ENCODE data around the gene PPBP.
A peak's percentile ranks its signal among the peaks of the same experiment; 100 is the strongest.
"Not testable (repeated sequence)": the region's sequence is repeated elsewhere in the genome, so short reads cannot be mapped to it uniquely, and the experiment has no call there.

Gene PPBP

DNA sequence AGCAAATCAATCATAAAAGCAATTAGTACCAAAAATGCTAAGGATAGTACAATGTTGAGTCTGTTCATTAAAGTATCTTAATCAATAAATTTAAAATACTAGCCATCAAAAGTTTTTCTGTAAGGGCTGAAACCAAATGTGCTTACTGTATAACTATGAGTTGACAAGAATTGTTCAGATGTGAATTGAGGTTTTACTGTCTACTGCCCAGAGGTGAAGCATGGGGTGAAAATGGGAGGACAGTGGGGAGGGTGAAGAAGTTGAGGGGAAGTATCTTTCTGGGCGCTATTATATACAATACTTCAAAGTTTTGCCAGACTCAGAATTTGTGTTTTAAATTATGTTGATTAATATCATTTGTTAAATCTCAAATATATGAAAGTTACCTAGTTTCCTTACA, 4.1 kb upstream of the PPBP start:
- Histone ChIP-seq H3K27ac (ENCODE audit: low read depth, low read length) (no peak overlapping the region), H3K9ac (ENCODE audit: low read depth, low read length) (no peak overlapping the region), H3K27me3 (ENCODE audit: control insufficient read depth, insufficient read depth, low read length) (no peaks in the 10 kb centered on the region; the same call in 1 of the 2 replicates), H3K4me1 (ENCODE audit: control insufficient read depth, insufficient read depth, low read length) (peaks cover 20% of the 10 kb centered on the region), H3K4me3 (ENCODE audit: low read depth, low read length) (no peak overlapping the region), H3K36me3 (ENCODE audit: control insufficient read depth, insufficient read depth, low read length) (no peaks in the 10 kb centered on the region), H3K9me3 (ENCODE audit: control insufficient read depth, insufficient read depth, low read length) (no peaks in the 10 kb centered on the region)

- Histone ChIP-seq H3K4me3 (ENCODE audit: low read depth, low read length) (no peak overlapping the region), H3K9me3 (ENCODE audit: control insufficient read depth, insufficient read depth, low read length) (no peaks in the 10 kb centered on the region), H3K9ac (ENCODE audit: low read depth, low read length) (no peak overlapping the region), H3K36me3 (ENCODE audit: control insufficient read depth, insufficient read depth, low read length) (no peaks in the 10 kb centered on the region), H3K27ac (ENCODE audit: low read depth, low read length) (no peak overlapping the region), H3K4me1 (ENCODE audit: control insufficient read depth, insufficient read depth, low read length) (peaks cover 18% of the 10 kb centered on the region), H3K27me3 (ENCODE audit: control insufficient read depth, insufficient read depth, low read length) (no peaks in the 10 kb centered on the region)
These were observed 3.7 kb upstream of the PPBP start for GRCh38 chr4:73991742-73992000.

- H3K27me3 ChIP-seq (ENCODE audit: control insufficient read depth, insufficient read depth, low read length) = no peaks in the 10 kb centered on the region
- H3K4me1 ChIP-seq (ENCODE audit: control insufficient read depth, insufficient read depth, low read length) = peaks cover 18% of the 10 kb centered on the region
- no peaks in the 10 kb centered on the region for H3K36me3 ChIP-seq (ENCODE audit: control insufficient read depth, insufficient read depth, low read length)
- H3K4me3 ChIP-seq (ENCODE audit: low read depth, low read length) = no peak overlapping the region
- no peaks in the 10 kb centered on the region for H3K9me3 ChIP-seq (ENCODE audit: control insufficient read depth, insufficient read depth, low read length)
- H3K27ac ChIP-seq (ENCODE audit: low read depth, low read length) = no peak overlapping the region
- H3K9ac ChIP-seq (ENCODE audit: low read depth, low read length) = no peak overlapping the region
These were observed 3.2 kb upstream of the PPBP start for GRCh38 chr4:73990988-73991741.

DNA sequence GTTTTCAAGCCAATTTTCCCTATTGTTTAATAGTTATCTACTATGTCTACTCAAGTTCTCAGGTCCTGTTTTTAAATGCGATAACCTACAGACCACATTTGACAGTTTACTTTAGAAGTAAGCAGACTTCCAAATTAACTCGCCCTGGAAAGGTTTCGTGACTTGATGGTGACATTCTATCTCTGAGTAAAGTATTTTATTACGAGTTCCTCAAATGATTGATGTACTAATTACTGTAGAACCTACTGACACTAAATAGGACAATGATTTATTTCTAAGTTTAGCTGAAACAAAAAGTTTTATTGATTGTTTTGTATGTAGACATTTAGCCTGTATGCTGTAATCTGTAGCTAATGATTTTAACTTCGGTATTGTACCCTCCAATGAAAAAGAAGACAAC, 1.9 kb upstream of the PPBP start:
- Histone ChIP-seq H3K9me3 (ENCODE audit: control insufficient read depth, insufficient read depth, low read length) (no peaks in the 10 kb centered on the region), H3K27me3 (ENCODE audit: control insufficient read depth, insufficient read depth, low read length) (no peaks in the 10 kb centered on the region), H3K36me3 (ENCODE audit: control insufficient read depth, insufficient read depth, low read length) (no peaks in the 10 kb centered on the region), H3K4me3 (ENCODE audit: low read depth, low read length) (no peak overlapping the region), H3K9ac (ENCODE audit: low read depth, low read length) (no peak overlapping the region), H3K27ac (ENCODE audit: low read depth, low read length) (no peak overlapping the region), H3K4me1 (ENCODE audit: control insufficient read depth, insufficient read depth, low read length) (peaks cover 23% of the 10 kb centered on the region)

DNA sequence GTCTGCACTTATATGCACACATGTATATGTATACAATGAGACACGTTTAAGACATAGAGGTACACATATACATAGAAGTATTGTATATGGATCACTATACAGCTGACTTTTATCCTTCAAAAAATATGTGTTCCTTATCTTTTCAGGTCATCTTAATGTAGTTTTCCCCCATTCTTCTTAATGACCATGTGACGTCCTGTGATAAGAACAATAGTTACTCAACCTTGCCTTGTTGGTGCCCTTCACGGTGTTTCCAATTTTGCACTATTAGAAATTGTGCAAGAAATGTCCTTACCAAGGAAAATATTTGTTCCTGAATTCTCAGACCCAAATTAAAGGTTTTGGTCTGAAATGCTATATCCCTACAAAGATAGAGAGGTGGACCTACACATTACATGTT, 1.0 kb upstream of the PPBP start:
- Histone ChIP-seq H3K27me3 (ENCODE audit: control insufficient read depth, insufficient read depth, low read length) (no peaks in the 10 kb centered on the region), H3K9me3 (ENCODE audit: control insufficient read depth, insufficient read depth, low read length) (no peaks in the 10 kb centered on the region), H3K4me1 (ENCODE audit: control insufficient read depth, insufficient read depth, low read length) (peaks cover 32% of the 10 kb centered on the region), H3K27ac (ENCODE audit: low read depth, low read length) (no peak overlapping the region), H3K36me3 (ENCODE audit: control insufficient read depth, insufficient read depth, low read length) (no peaks in the 10 kb centered on the region), H3K9ac (ENCODE audit: low read depth, low read length) (no peak overlapping the region), H3K4me3 (ENCODE audit: low read depth, low read length) (no peak overlapping the region)

- Histone ChIP-seq H3K4me3 (ENCODE audit: low read depth, low read length) (peak overlapping the region; percentile 8; the same call in 1 of the 2 replicates), H3K27ac (ENCODE audit: low read depth, low read length) (peak overlapping the region; percentile 92), H3K9me3 (ENCODE audit: control insufficient read depth, insufficient read depth, low read length) (no peaks in the 10 kb centered on the region), H3K4me1 (ENCODE audit: control insufficient read depth, insufficient read depth, low read length) (peaks cover 53% of the 10 kb centered on the region), H3K27me3 (ENCODE audit: control insufficient read depth, insufficient read depth, low read length) (peaks cover 3% of the 10 kb centered on the region; the same call in 1 of the 2 replicates), H3K9ac (ENCODE audit: low read depth, low read length) (peak overlapping the region; percentile 16; the same call in 1 of the 2 replicates), H3K36me3 (ENCODE audit: control insufficient read depth, insufficient read depth, low read length) (no peaks in the 10 kb centered on the region)
These were observed 2.5 kb downstream of the PPBP start for GRCh38 chr4:73985528-73985852.

DNA sequence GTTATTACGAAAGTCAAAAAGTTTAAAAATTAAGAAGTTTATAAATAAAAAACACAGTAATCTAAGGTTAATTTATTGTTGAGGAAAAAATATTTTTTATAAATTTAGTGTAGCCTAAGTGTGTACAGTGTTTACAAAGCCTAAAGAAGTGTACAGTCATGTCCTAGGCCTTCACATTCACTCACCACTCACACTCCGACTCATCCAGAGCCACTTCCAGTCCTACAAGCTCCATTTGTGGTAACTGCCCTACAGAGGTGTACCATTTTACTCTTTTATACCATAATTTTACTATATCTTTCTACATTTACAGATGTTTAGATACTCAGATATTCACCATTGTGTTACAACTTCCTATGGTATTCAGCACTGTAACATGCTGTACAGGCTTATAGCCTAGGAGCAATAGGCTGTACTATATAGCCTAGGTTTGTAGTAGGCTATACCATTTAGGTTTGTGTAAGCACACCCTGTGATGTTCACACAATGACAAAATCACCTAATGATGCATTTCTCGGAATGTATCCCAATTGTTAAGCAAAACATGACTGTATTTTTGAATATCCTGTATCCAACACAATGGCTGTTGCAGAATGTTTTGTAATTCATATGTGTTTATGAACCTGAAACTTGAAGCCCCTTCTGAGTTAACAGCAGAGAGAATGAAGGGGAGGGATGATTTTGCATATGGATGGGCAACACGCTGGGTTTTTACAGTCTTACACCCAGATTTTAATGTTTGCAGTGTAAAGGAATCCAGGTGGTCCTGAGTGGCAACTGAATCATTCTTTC, 3.1 kb downstream of the PPBP start:
- peak overlapping the region; percentile 8; the same call in 1 of the 2 replicates for H3K4me3 ChIP-seq (ENCODE audit: low read depth, low read length)
- H3K4me1 ChIP-seq (ENCODE audit: control insufficient read depth, insufficient read depth, low read length) = peaks cover 47% of the 10 kb centered on the region
- no peak overlapping the region for H3K9ac ChIP-seq (ENCODE audit: low read depth, low read length)
- H3K27ac ChIP-seq (ENCODE audit: low read depth, low read length) = peak overlapping the region; percentile 92
- H3K9me3 ChIP-seq (ENCODE audit: control insufficient read depth, insufficient read depth, low read length) = no peaks in the 10 kb centered on the region
- peaks cover 3% of the 10 kb centered on the region; the same call in 1 of the 2 replicates for H3K27me3 ChIP-seq (ENCODE audit: control insufficient read depth, insufficient read depth, low read length)
- no peaks in the 10 kb centered on the region for H3K36me3 ChIP-seq (ENCODE audit: control insufficient read depth, insufficient read depth, low read length)

- not testable (repeated sequence) for H3K9ac ChIP-seq (ENCODE audit: low read depth, low read length); H3K36me3 ChIP-seq (ENCODE audit: control insufficient read depth, insufficient read depth, low read length); H3K4me3 ChIP-seq (ENCODE audit: low read depth, low read length); H3K9me3 ChIP-seq (ENCODE audit: control insufficient read depth, insufficient read depth, low read length); H3K27me3 ChIP-seq (ENCODE audit: control insufficient read depth, insufficient read depth, low read length); H3K27ac ChIP-seq (ENCODE audit: low read depth, low read length)
- H3K4me1 ChIP-seq (ENCODE audit: control insufficient read depth, insufficient read depth, low read length) = peaks cover 40% of the 10 kb centered on the region
These were observed 6.8 kb downstream of the PPBP start for GRCh38 chr4:73981175-73981574.

DNA sequence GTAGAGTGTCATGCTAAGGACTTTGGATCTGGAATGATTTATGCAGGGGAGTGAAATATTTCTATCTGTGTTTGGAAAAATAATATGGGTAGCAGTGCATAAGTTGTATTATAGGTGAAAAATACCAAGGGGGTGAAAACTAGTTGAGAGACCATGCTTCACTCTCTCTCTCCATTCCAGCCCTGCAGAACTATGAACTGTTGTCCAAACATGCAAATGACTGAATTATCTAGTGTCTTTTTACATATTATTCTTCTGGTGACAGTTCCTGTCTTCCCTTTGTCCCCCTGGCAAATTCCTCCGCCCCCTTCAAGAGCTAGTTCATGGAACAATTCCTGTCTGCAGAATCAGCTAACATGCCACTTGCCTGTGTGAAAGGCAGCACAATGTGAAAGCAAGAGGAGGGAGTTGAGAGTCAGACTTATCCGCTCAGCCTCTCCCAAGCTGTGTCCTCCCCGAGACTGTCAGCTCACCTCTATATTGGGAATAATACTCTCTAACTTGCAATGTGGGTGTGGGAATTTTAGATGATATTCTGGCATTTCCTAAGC, 8.5 kb downstream of the PPBP start:
- no peak overlapping the region for H3K27ac ChIP-seq (ENCODE audit: low read depth, low read length)
- peaks cover 3% of the 10 kb centered on the region; the same call in 1 of the 2 replicates for H3K27me3 ChIP-seq (ENCODE audit: control insufficient read depth, insufficient read depth, low read length)
- no peak overlapping the region for H3K4me3 ChIP-seq (ENCODE audit: low read depth, low read length)
- H3K9me3 ChIP-seq (ENCODE audit: control insufficient read depth, insufficient read depth, low read length) = no peaks in the 10 kb centered on the region
- H3K4me1 ChIP-seq (ENCODE audit: control insufficient read depth, insufficient read depth, low read length) = peaks cover 25% of the 10 kb centered on the region
- no peaks in the 10 kb centered on the region for H3K36me3 ChIP-seq (ENCODE audit: control insufficient read depth, insufficient read depth, low read length)
- no peak overlapping the region for H3K9ac ChIP-seq (ENCODE audit: low read depth, low read length)

DNA sequence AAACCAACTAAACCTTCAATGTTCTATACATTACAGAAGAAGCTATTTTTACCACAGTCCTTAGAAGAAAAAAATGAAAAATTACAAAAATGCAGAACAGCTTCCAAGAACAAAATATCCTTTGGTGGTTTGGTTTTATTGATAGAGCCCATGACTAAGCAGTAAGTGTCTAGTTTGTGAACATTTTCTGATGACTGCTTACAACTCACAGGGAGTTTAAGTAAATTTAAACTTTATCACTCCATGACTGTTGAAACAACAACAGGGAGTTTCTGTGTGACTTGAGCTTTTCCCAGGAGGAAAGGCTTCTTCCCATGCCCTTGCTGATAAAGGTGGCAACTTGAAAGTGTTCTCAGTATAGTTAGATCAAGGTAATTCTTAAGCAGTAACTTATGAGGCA, 9.1 kb downstream of the PPBP start:
- no peak overlapping the region for H3K4me3 ChIP-seq (ENCODE audit: low read depth, low read length)
- peaks cover 20% of the 10 kb centered on the region for H3K4me1 ChIP-seq (ENCODE audit: control insufficient read depth, insufficient read depth, low read length)
- H3K27me3 ChIP-seq (ENCODE audit: control insufficient read depth, insufficient read depth, low read length) = peaks cover 3% of the 10 kb centered on the region; the same call in 1 of the 2 replicates
- H3K27ac ChIP-seq (ENCODE audit: low read depth, low read length) = no peak overlapping the region
- H3K36me3 ChIP-seq (ENCODE audit: control insufficient read depth, insufficient read depth, low read length) = no peaks in the 10 kb centered on the region
- H3K9ac ChIP-seq (ENCODE audit: low read depth, low read length) = no peak overlapping the region
- no peaks in the 10 kb centered on the region for H3K9me3 ChIP-seq (ENCODE audit: control insufficient read depth, insufficient read depth, low read length)

GRCh38 chr4:73976716-73977115, 11.3 kb downstream of the PPBP start:
- no peaks in the 10 kb centered on the region for H3K9me3 ChIP-seq (ENCODE audit: control insufficient read depth, insufficient read depth, low read length)
- H3K27ac ChIP-seq (ENCODE audit: low read depth, low read length) = no peak overlapping the region
- peaks cover 9% of the 10 kb centered on the region; the same call in 1 of the 2 replicates for H3K4me1 ChIP-seq (ENCODE audit: control insufficient read depth, insufficient read depth, low read length)
- H3K36me3 ChIP-seq (ENCODE audit: control insufficient read depth, insufficient read depth, low read length) = no peaks in the 10 kb centered on the region
- no peak overlapping the region for H3K4me3 ChIP-seq (ENCODE audit: low read depth, low read length)
- H3K9ac ChIP-seq (ENCODE audit: low read depth, low read length) = no peak overlapping the region
- H3K27me3 ChIP-seq (ENCODE audit: control insufficient read depth, insufficient read depth, low read length) = peaks cover 3% of the 10 kb centered on the region; the same call in 1 of the 2 replicates
